ENCODE measurements around the gene ST3GAL3. TPM values are rescaled to one million over a fixed set of nuclear protein-coding genes. Genes with fewer than 3 reads are reported as not detected.

Gene ST3GAL3, protein sequence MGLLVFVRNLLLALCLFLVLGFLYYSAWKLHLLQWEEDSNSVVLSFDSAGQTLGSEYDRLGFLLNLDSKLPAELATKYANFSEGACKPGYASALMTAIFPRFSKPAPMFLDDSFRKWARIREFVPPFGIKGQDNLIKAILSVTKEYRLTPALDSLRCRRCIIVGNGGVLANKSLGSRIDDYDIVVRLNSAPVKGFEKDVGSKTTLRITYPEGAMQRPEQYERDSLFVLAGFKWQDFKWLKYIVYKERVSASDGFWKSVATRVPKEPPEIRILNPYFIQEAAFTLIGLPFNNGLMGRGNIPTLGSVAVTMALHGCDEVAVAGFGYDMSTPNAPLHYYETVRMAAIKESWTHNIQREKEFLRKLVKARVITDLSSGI
- total RNA-seq: 6.2 and 13.0 TPM in 2 replicates

DNA sequence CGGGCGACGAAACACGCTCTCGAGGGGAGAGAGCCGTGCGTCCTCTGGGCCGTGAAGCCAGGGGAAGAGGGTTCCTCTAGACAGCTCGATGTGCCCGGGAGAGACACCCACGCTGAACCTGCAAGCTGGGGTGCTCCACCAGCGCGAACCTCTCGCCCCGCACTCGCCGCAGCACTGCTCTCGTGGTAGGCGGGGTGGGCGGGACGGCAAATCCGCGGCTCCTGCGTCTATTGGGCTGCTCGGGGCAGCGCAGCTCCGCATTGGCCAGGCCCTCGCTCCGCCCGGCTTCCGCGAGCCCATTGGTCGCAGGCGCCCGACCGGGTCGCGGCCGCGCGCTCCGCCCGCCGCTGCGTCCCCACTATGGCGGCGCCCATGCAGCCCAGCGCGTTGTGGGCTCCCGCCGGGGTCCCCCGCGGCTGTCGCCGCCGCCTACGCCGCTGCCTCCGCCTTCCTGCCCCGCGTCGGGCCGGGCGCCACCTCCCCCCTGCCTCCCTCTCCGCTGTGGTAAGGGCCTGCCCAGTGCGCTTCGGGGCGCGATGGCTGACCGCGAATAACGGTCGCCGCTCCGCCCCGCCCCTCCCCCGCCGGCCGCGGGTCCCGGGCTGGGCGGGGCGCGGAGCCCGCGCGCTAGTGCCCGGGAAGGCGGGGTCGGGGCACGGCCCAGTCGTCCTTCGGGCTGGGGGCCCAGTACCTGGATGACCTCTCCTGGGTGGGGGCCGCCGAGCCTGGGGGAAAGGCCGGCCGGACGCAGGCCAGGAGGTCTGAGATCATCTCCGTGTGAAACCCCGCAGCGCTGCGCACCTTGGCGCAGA, at the start of gene ST3GAL3:
TSS of gene ST3GAL3 (plus strand) at position 347 of the 812 bp plus-strand sequence. CDS start 28,727 bp downstream, outside the sequence.

DNA sequence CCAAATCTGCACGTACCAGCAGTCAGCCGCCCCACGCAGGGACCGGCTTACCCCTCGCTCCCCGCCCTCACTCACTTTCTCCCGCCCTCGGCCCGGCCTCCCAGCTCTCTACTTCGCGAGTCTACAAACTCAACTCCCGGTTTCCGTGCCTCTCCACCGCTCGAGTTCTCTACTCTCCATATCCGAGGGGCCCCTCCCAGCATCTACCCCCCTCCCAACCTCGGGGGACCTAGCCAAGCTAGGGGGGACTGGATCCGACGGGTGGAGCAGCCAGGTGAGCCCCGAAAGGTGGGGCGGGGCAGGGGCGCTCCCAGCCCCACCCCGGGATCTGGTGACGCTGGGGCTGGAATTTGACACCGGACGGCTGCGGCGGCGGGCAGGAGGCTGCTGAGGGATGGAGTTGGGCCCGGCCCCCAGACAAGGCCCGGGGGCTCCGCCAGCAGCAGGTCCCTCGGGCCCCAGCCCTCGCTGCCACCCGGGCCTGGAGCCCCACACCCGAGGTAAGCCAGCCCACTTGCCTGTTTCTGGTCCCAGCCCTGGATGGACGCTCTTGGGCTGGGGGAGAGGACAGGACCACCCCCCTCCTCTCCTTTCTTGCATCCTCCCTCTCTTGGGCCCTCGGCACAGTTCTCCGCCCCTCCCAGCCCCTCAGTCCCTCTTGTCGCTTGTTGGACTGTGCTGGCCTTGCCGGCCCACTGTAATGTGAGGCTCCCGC, 226.2 kb downstream of the ST3GAL3 start, which contains the start of gene ARTN:
TSS of gene ARTN (plus strand) at position 416 of the 715 bp plus-strand sequence. CDS start 1,856 bp downstream, outside the sequence.

DNA sequence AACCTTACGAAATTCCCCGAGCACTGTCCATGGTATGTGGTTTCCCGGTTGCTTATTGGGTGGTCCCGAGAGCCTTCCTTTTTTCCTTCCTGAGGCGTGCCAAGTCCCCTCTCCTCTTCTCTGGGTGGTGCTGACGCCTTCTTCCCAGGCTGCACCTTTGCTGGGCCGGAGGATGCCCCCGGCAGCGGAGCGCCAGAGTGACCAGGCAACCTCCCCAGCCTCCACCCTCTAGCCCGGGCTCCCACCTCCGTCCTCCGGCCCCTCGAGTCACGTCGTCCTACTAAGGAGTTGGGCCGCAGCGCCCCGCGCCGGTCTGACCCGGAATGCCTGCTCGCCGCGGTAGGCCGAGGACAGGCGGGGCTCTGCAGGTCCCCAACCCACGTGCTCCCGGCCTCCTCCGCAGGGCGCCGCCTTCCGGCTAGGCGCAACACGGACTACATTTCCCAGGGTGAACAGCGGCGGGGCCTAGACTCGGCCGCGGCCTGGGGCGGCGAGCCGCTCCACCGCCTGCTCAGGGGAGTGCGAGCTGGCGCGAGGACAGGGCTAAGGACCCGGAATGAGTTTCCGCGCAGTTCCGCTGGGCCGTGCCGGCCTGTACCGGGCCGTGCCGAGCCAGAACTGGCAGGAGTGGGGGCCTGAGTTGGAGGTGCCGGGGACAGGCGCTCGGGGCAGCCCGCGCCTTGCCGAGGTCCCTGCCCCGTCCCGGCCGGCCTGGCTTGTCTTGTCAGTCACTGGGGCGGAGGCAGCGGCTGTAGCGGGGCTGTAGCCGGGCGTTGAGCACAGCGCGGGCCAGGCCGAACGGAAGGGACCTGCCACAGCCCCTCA, 239.1 kb downstream of the ST3GAL3 start, which contains the start of gene IPO13:
TSS of gene IPO13 (plus strand) at position 715 of the 825 bp plus-strand sequence. CDS start 651 bp downstream, outside the sequence.

DNA sequence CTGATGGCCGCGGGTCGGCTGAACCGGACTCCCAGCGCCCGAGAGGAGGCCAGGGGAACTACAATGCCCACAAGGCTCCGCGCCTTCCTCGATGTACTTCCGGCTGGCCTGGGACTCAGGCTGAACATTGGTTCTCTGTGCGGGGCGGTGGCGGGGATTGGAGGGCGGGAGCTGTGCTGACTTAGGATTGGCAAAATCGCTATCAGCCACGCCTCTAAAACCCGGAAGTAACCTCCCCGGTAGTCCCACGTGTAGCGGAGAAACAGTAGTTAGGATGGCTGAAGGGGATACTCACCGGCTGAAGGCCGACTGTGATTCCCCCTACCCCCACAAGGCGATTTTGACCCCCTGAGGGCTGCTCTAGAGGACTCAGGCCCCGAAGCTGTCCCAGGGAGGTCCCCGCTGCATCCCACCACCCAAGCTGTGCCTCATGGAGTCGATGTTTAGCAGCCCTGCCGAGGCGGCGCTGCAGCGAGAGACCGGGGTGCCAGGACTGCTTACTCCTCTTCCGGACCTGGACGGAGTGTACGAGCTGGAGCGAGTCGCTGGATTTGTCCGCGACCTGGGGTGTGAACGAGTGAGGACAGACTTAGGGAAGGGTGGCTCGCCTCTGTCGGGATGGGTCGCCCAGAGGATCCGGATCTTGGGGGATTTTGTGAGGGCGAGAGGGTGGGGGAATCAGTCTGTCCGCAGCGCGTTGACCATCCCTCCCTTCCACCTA, 262.6 kb downstream of the ST3GAL3 start, which contains the start of gene DPH2:
TSS of gene DPH2 (plus strand) at position 265 of the 721 bp plus-strand sequence. CDS start at position 431, 166 bp downstream.

DNA sequence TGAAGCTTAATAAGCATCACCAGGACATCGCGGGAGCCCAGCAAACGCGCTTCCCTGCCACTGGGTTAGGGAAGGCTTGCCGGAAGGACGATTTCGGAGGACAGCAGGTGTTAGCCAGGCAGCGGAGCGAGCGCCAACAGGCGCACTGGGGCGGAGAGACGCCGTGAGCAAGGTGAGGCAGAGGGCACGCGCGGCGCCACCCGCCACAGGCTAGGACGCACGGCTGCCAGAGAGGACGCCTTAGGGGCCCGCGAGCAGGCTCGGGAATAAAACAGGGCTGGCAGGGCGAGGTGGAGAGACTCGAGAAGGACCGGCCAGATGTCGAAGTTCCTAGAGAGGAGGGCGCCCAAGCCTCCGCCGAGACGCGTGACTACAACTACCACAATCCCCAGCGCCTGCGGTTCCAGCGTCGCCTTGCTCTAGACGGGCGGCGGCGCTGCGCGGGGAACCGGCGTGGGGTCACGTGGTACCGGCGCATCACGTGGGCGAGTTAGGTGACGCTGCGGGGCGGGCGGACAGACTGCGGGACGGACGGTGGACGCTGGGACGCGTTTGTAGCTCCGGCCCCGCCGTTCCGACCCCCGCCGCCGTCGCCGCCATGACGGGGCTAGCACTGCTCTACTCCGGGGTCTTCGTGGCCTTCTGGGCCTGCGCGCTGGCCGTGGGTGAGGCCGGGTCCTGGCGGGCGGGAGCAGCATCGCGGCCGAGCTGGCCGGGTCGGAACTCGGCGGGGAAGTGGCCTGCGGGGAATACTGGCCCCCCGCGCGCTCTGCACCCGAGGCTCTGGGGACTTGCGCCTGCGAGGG, 267.3 kb downstream of the ST3GAL3 start, which contains the start of gene ATP6V0B:
TSS of gene ATP6V0B (plus strand) at position 518 of the 806 bp plus-strand sequence. CDS start at position 599, 81 bp downstream.

DNA sequence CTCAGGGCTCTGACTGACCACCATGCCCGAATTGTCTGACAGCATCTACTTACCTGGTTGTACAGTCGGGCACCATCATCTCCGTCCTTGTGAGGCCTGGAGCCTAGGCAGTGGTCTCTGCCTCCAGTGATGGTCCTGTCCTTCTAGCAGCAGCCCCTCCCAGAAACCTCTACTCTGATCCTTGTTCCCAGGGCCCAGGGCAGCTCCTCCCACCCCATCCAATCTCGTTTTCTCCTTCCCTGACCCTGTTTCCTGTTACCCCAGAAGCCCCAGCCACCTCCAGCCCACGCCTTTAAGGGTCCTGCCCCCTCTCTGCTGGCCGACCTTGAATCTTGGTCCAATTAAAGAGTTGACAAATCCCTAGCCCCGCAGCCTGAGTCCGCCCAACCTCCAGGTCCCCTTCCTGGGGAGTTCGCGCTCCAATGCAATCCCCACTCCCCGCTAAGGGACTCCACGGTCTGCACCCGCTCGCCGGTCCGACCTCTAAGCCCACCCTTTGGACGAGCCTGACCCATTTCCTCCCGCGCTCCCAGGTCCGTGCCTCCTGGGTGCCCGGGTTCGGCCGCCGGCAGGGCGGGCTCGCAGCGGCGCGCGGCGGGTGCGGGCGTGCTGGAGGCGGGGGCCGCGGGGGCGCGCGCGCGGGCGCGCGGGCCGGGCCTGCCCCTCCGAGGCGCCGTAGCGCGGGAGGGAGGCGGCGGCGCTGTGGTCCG, 271.4 kb downstream of the ST3GAL3 start, which contains the start of gene B4GALT2:
TSS of gene B4GALT2 (plus strand) at position 660 of the 710 bp plus-strand sequence. CDS start 1,951 bp downstream, outside the sequence.

Other genes starting within 250 kb of the ST3GAL3 start
- gene PTPRF, start 176.7 kb upstream of the ST3GAL3 start, total RNA-seq: 152 and 214 TPM in 2 replicates
- gene KDM4A, start 57.4 kb upstream of the ST3GAL3 start, total RNA-seq: 25.7 and 28.8 TPM in 2 replicates
- gene ARTN, start 226.3 kb downstream of the ST3GAL3 start, total RNA-seq: 43.2 and 49.7 TPM in 2 replicates
- 33.1 and 85.9 TPM in 2 replicates for gene IPO13, start 239.4 kb downstream of the ST3GAL3 start, total RNA-seq